WERI-Rb-1 (cell line): ENCODE data around the gene LHPP.
A peak's percentile ranks its signal among the peaks of the same experiment; 100 is the strongest.

ENCODE experiments used
- DNase-seq: peaks from one replicate; pipeline ENCODE4 v3.0.0-alpha.2; 2020
- H3K27ac ChIP-seq: fragments of 250-450 bp; sonication (Bioruptor Pico); 2 replicates; pipeline ENCODE4 v1.5.1; 2020; ENCODE audit warnings: mild to moderate bottlenecking, moderate library complexity
- H3K27me3 ChIP-seq: fragments of 250-450 bp; sonication (Bioruptor Pico); 2 replicates; pipeline ENCODE4 v1.5.1; 2021; ENCODE audit warnings: mild to moderate bottlenecking, low read depth, moderate library complexity; ENCODE audit not compliant: insufficient read depth, severe bottlenecking
- H3K36me3 ChIP-seq: fragments of 250-450 bp; sonication (Bioruptor Pico); 2 replicates; pipeline ENCODE4 v1.5.1; 2020; ENCODE audit warnings: mild to moderate bottlenecking, moderate library complexity
- H3K4me3 ChIP-seq: 2 replicates; pipeline ENCODE4 v1.5.1; 2011; ENCODE audit warnings: low read depth, mild to moderate bottlenecking, control low read depth, low read length
- H3K9me3 ChIP-seq: fragments of 250-450 bp; sonication (Bioruptor Pico); 2 replicates; pipeline ENCODE4 v1.5.1; 2021; ENCODE audit warnings: mild to moderate bottlenecking, moderate library complexity; ENCODE audit not compliant: severe bottlenecking
- TF ChIP-seq, protein P1 (sequence below): IDR thresholded peaks from 2 replicates; pipeline ENCODE4 v1.5.1; 2011; ENCODE audit warnings: low read depth, mild to moderate bottlenecking, control low read depth, inconsistent platforms, low read length

Gene LHPP

DNA sequence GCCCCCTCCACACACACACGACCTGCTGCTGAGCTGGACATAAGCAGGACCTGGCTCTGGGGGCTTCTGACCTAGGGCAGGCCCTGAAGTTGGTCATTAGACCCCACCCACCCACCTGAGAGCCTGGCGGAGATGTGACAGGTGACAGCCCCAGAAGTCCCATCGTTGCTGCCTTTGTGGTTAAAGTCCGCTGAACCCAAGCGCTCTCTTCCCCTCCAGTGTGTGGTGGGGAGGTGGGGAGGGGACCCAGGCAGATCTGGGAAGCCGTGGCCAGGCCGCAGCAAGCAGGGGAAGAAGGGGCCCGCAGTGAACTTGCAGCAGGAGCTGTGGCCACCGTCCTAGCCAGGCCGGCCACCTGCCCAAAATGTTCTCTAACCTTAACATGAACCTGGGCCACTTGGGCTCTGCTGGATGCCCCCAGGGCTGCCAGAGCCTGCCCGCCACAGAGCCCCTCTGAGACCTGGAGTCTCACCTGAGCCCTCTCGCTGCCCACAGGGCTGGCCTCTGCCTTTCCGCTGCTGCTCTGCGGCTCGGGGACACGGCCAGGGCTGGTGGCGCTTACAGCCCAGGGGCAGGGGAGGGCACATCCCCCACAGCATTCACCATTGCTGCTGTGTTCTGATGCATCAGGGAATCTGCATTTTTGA, 65.1 kb downstream of the LHPP start:
- no peaks in the 10 kb centered on the region for H3K36me3 ChIP-seq
- no peaks in the 10 kb centered on the region for H3K9me3 ChIP-seq
- TF ChIP-seq, protein P1, sequence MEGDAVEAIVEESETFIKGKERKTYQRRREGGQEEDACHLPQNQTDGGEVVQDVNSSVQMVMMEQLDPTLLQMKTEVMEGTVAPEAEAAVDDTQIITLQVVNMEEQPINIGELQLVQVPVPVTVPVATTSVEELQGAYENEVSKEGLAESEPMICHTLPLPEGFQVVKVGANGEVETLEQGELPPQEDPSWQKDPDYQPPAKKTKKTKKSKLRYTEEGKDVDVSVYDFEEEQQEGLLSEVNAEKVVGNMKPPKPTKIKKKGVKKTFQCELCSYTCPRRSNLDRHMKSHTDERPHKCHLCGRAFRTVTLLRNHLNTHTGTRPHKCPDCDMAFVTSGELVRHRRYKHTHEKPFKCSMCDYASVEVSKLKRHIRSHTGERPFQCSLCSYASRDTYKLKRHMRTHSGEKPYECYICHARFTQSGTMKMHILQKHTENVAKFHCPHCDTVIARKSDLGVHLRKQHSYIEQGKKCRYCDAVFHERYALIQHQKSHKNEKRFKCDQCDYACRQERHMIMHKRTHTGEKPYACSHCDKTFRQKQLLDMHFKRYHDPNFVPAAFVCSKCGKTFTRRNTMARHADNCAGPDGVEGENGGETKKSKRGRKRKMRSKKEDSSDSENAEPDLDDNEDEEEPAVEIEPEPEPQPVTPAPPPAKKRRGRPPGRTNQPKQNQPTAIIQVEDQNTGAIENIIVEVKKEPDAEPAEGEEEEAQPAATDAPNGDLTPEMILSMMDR = no peak
- H3K27ac ChIP-seq = no peak overlapping the region
- no peak for DNase-seq
- H3K27me3 ChIP-seq = no peaks in the 10 kb centered on the region
- no peak overlapping the region for H3K4me3 ChIP-seq

DNA sequence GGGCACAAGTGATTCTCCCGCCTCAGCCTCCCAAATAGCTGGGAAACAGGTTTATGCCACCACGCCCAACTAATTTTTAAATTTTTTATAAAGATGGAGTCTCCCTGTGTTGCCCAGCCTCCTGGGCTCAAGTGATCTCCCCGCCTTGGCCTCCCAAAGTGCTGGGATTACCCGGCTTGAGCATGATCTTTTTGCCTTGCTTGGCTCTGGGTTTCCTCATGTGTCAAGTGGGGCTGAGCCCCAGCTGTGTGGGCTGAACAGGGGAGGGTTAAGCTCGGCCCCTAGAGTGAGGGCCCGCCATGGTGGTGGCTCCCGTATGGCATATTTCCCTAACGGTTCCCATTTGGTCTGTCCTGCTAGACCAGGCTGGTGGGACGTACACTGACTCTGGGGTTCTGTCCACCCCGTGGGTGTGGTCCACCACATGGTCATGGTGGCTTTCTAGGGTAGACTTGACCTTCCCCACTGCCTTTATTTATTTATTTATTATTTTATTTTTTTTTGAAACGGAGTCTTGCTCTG, 66.3 kb downstream of the LHPP start:
- TF ChIP-seq, protein P1 = no peak
- H3K9me3 ChIP-seq = no peaks in the 10 kb centered on the region
- H3K36me3 ChIP-seq = no peaks in the 10 kb centered on the region
- no peak overlapping the region for H3K27ac ChIP-seq
- no peak for DNase-seq
- no peaks in the 10 kb centered on the region for H3K27me3 ChIP-seq
- H3K4me3 ChIP-seq = no peak overlapping the region

DNA sequence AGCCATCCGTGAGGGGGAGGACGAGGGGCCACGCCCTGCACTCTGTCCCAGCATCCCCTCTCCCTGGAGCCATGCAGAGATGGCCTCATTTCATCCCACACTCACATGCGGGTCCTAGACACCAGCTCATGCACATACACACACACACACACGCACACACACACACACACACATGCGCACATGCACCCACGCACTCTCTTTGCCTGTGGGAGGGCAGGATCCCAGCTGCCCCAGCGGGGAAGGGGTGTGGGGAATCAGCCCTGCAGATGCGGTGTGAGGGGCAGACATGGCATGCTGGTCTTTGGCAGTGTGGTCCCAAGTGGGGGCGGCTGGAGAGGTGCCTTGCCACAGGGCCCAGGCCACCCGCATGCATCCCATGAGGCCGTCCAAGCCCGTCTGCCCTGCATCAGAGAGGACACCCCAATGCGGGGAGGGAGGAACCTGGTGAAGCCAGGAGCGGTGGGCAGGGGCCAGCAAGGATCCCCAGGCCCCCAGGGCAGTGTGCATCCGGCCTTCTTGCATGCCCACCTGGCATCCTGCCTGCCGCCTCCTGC, 68.1 kb downstream of the LHPP start:
- Histone ChIP-seq H3K9me3 (no peaks in the 10 kb centered on the region), H3K4me3 (no peak overlapping the region), H3K27ac (no peak overlapping the region), H3K36me3 (no peaks in the 10 kb centered on the region), H3K27me3 (no peaks in the 10 kb centered on the region)
- TF ChIP-seq, protein P1 = no peak
- no peak for DNase-seq

DNA sequence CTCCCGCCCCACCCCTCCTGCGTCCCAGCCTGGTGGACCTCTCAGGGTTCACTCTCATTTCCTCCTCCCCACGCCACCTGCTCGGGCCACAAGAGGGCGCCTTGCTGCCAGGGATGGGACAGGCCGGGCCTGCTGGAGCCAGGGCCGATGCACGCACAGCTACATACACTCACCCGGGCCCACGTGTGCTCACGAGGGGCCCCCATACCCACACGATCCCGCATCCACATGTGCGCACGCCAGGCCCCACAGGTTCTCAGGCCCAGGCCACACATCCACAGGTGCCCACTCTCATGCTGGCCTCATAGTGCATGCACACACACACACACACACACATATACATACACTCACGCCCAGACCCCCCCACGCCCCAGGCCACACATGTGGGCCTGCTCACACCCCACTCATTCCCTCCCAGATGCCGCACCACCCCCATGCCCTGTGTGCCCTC, 68.6 kb downstream of the LHPP start:
- DNase-seq = peak; percentile 90
- no peaks in the 10 kb centered on the region for H3K9me3 ChIP-seq
- H3K36me3 ChIP-seq = no peaks in the 10 kb centered on the region
- no peak overlapping the region for H3K4me3 ChIP-seq
- TF ChIP-seq, protein P1 = peak; percentile 94
- H3K27ac ChIP-seq = no peak overlapping the region
- no peaks in the 10 kb centered on the region for H3K27me3 ChIP-seq

DNA sequence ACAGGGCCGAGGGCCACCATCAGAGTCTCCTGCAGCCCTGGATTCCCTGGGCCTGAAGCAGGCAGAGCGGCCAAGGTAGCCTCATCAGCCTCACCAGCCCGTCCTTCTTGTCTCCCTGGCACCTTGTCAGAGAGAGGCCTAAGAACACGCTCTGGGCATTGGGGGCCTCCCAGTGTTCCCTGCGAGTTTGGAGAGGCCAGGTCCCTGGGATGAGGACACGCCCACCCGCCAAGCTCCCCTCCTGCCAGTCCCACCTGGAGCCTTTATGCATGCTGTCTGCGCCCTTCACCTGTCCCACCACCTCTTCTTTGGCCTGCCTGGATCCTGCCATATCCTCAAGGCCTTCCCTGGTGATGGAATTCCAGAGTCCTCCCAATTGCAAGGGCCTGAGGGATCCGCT, 69.2 kb downstream of the LHPP start:
- H3K27ac ChIP-seq = no peak overlapping the region
- H3K9me3 ChIP-seq = no peaks in the 10 kb centered on the region
- H3K4me3 ChIP-seq = no peak overlapping the region
- no peak for DNase-seq
- TF ChIP-seq, protein P1 = no peak
- H3K36me3 ChIP-seq = no peaks in the 10 kb centered on the region
- H3K27me3 ChIP-seq = no peaks in the 10 kb centered on the region
